ENCODE measurements around the gene SHISA6.
"Not testable (repeated sequence)": the region's sequence is repeated elsewhere in the genome, so short reads cannot be mapped to it uniquely, and the experiment has no call there.

SHISA6 gene

DNA sequence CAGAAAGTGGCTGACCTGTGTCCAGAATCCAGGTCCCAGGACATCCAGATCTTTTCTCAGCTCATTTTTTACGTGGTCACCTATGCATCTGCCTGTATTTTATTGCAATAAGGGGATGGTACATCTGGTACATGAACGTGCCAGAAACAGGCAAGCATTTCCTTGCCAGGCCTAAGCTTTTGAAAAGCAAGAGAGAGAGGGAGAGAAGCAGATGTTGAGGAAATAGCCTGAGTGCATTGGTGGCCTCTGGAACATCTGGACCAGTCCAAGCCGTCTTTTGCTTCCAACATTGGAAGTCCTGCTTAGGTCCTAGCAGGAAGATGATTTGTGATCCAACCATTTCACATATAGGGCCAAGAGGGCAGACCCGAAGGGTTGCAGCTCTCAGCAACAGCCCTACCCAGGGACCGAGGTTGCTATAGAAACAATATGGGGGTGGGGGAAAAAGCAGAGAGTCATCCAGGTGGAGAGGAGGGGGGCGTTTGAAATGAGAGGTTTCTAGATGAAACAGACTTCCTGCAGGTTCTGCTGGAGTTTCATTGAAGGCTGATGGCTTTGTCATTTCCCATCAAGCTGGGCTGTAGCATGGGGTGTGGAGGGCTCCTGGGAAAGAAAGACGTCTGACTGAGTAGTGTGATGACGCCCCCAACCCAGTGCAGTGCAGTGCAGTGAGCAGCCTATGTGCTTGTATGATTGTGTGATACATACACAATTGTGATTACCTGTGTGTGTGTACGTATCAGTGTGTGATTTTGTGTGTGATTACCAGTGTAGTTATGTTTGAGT, 61.6 kb downstream of the SHISA6 start:
- DNase-seq (ENCODE audit: low spot score) (no peak), FAIRE-seq (no peak)

DNA sequence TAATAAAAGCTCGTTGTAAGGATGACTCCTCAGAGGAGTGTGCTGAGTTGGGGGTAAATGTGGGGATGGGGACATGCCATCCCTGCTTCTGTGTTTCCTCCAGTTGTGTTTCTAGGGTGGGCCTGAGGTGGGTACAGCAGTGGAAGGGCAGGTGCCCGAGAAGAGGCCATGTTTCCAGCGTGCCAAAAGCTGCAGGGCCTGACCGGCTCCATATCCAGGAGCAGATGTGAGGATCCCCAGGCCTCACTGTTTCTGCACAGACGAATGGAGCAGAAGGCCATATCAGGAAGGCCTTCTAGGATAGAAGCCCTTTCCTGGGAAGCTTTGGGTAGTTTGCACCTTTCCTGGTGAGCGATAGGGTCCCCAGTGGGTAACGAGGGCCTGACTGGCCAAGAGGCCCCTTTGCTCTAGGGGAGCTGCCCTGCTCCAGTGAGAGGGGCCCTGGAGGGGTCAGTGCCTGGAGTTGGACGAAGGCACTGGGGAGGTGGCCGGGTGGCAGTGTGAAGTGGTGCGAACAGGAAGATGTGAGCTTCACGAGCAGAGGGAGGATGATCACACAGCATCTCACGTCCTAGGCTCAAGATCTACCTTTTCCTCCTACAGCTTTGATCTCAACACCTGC, 62.9 kb downstream of the SHISA6 start:
- FAIRE-seq: no peak

DNA sequence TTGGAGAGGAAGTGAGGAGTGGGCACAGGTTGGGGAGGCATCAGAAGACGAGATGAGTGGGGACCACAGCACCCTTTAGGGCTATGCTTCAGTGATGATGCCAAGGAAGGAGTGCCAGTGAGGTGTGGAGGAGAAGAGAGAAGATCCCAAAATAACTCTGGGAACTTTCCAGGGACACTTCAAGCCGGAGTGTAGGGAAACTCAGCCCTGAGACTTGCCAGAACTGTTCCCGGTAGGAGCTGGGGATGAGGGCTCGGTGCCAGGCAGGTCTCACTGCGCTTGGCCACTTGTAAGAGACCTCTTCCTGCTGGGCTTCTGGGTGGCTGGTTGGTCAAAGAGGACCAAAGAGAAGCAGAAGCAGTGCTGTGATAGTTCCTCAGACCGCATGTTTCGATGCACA, 63.6 kb downstream of the SHISA6 start:
- DNase-seq (ENCODE audit: low spot score): no peak
- no peak for FAIRE-seq

More for the DNA sequence above, 62.9 kb downstream of the SHISA6 start:
- no peak for DNase-seq (ENCODE audit: low spot score)

DNA sequence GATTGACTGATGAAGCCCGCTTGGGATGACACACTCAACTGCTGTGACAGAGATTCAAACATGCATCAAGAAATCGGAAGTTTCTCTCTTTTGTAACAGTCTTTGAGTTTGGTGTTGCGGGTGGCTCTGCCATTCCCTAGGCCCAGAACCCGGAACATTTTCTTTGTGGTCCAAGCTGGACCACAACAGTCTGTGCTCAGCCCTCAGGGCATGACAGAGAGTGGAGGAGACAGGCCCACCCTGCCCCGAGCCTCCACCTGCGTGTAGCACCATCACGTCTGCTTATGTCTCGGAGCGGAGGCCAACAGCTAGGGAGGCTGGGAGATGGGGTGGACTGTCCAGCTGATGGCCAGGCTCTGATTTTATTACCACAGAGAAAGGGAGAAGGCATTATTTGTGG, 64.5 kb downstream of the SHISA6 start:
- DNase-seq (ENCODE audit: low spot score): no peak
- no peak for FAIRE-seq

DNA sequence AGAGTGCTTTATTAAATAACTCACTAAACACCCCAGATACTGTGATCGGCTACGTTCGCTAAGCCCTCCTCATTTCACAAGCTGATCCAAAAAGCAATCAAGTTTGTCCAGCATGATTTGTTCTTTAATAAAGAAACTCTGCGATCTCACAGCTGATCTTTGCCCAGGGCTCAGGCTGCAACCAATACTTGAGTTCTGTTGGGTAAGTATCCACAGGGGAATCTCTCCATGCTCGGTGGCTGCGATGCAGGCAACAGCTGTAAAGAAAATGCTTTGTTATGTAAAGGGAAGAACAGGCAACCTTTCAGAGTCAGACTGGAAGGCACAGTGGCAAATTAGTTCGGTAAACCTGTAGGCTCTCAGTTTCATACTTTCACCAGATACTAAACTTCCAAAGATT, 67.5 kb downstream of the SHISA6 start:
- no peak for DNase-seq (ENCODE audit: low spot score)
- FAIRE-seq: no peak

DNA sequence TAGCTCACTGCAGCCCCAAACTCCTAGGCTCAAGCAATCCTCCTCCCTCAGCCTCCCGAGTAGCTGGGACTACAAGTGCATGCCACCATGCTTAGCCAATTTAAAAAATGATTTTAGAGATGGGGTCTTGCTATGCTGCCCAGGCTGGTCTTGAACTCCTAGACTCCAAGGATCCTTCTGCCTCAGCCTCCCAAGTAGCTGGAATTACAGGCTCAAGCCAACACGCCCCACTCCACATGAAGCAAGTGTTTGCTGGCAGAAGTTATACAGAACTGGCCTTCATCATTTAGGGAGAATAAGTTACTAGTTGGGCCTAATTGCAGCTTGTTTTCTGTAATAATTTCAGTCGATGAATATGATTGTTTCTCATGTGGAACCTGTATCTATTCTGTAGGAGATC, 68.0 kb downstream of the SHISA6 start:
- DNase-seq (ENCODE audit: low spot score) (no peak), FAIRE-seq (no peak)

DNA sequence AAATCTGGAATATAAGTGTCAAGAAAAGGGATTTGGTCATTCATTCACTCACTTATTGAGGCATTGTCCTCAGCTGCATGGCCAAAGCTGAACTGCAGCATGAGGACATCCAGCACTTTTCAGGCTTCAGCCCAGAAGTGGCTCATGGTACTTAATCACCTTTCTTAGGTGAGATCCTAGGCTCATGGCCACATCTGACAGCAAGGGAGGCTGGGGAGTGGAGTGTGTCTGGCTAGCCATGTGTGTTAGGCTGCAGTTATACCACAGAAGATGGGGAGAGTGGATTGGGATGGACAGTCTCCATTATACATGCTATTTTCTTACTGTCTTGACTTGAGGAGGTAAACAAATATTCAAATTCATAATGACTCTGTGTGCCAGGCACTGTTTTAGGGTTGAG, 68.8 kb downstream of the SHISA6 start:
- no peak for FAIRE-seq
- no peak for DNase-seq (ENCODE audit: low spot score)

DNA sequence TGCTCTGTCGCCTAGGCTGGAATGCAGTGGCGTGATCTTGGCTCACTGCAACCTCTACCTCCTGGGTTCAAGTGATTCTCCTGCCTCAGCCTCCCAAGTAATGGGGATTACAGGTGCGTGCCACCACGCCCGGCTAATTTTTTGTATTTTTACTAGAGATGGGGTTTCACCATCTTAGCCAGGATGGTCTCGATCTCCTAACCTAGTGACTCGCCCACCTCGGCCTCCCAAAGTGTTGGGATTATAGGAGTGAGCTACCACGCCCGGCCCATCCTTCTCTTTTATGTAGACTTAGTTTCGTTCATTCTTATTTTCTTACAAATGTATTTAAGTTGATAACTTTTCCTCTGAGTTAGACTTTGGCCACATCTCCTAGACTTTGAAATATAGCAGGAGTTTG, 75.4 kb downstream of the SHISA6 start:
- not testable (repeated sequence) for FAIRE-seq; DNase-seq (ENCODE audit: low spot score)

DNA sequence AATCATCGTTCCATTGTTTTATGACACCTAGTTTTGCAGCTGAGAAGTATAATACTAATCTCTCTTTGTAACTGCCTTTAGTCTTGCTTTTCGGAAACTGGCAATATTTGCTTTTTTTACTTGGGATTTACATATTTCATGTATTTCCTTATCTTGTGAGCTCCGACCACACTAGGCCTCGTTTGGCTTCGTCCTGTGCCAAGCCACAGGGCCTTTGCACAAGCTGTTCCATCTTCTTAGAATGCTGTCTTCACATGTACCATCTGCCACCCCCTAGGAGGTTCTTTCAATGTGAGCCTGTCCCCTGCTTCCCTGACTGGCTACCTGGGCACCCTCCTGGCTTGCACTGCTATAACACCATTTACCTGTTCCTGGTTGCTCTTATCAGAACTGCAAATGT, 77.2 kb downstream of the SHISA6 start:
- DNase-seq (ENCODE audit: low spot score) (no peak), FAIRE-seq (no peak)

DNA sequence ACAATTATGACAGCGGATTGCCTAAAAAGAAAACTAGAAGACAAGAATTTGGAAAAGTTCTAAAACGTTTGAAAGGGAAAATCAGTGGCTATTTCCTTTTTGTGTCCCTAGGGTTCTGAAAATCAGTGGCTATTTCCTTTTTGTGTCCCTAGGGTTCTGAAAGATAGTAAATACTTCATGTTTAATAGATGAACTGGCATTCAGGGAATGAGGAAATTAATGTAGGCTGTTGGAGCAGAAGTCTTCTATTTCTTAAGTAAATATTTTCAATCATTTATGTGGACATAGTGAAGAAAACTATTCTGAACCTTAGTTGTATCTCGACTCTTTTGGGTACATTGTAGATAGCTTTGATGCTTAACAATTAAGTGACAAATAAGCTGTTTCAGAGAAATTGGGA, 78.9 kb downstream of the SHISA6 start:
- no peak for FAIRE-seq
- DNase-seq (ENCODE audit: low spot score): no peak

DNA sequence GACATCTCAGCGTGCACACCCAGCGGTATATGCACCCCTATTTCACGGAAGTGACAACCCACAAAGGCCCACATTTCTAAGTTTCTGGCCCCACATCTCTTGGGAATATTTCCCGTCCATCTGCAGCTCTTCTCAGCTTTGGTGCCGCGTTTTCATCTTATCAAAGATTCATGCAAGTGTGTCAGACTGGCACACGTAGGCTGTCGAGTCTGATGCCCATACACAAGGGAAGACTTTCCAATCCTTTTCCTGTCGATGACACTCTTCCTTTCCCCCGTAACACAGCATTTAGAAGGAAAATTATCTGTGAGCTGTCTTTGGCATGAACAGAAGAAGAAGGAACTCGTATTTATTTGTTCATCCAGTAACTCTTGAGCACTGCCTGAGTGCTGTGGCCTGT, 83.0 kb downstream of the SHISA6 start:
- DNase-seq (ENCODE audit: low spot score): no peak
- no peak for FAIRE-seq

DNA sequence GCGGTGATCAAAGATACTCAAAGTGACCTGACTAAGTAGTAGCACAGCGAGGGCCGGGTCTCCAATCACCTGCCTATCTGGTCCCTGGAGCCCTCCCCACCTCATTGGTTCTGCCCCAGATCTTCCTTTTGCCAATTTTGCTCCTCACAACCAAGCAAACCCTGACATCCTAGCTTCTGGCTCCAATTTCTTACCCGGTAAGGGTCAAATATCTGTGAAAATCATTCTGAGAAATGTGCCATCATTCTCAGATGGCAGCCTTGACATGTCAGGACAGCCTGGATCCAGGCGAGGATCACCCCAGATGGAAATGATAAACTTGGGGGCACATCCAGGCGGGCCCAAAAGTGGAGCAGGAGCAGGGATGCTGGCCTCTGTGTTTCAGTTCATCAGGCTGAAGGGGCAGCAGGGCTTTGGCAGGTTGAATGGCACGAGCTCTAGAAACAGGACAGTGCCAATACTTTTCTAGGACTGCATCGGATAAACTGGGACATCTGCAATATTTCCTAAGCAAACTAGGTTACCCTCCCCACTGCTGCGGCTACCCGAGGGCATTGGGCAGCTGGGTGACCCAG, 83.9 kb downstream of the SHISA6 start:
- no peak for FAIRE-seq
- DNase-seq (ENCODE audit: low spot score): no peak

DNA sequence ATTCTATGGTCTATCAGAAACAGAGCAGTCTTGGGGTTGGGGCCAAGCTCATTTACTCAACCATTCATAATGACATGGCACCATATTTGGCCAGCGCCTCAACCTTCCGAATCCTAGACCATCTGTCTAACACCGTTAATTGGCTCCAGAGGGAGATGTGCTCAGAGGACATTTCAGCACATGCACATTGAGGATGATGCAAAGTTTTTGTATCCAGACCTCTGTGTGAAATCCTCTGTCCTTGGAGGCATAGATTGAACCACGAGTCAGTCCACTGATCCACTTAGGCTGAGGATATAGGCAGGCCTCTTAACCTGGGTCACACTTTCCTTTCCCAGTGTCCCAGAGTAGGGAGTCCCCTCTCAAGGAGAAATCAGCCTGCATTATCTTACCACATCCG, 85.5 kb downstream of the SHISA6 start:
- no peak for DNase-seq (ENCODE audit: low spot score)
- no peak for FAIRE-seq

DNA sequence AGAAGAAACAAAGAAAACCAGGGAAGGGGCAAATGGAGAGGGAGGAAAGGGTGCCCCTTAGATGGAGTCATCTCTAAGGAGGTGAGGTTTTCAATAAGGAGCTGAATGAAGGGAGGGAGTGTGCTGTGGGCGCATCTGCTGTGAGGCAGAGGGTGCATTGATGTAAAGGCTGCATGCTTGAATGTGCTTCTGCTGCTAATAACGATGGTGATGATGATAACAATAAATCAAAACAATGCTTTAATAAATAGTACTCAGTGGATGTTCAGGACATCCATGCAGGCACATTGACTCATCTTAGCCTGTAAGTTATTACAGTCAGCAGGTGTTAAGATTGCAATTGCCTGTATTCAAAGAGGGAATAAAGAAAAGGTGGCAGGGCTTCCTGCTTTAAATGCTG, 87.8 kb downstream of the SHISA6 start:
- FAIRE-seq: no peak
- no peak for DNase-seq (ENCODE audit: low spot score)

DNA sequence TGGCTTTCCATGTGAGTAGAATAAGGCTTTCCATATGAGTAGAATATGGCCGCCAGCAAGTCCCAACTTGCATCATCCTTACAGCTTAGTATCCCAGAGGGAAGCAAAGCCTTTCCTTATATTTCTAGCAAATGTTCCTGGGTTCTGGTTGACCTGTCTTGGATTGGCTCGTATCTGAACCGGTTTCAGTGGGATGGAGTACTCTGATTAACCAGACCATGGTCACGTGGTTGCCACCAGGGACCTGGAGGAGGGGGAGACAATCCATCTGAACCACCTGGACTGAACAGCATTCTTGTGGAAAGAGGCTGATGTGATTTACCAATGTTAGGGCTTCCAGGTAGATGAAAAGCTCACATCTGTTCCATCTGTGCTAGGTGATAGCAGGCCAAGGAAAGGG, 89.0 kb downstream of the SHISA6 start:
- DNase-seq (ENCODE audit: low spot score): no peak

DNA sequence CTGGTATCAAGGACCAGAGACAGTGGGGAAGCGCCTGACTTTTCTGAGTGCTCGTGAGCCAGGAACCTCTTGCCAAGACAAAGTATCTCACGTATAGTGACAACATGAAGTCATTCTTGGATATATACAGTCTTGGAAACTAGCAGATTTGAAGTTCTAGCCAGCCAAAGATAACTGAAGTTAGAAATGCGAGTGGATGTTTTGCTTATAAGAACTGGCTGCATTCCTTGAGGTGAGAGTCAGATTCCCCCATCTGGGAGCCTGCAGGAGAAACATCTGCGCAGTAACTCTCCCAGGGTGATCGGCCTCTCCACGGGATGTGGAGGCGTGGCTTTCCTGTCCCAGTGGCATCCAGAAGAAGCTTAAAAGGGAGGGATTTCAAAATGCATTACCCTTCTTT, 89.8 kb downstream of the SHISA6 start:
- DNase-seq (ENCODE audit: low spot score): no peak
- no peak for FAIRE-seq

More for the DNA sequence above, 89.0 kb downstream of the SHISA6 start:
- FAIRE-seq: no peak

DNA sequence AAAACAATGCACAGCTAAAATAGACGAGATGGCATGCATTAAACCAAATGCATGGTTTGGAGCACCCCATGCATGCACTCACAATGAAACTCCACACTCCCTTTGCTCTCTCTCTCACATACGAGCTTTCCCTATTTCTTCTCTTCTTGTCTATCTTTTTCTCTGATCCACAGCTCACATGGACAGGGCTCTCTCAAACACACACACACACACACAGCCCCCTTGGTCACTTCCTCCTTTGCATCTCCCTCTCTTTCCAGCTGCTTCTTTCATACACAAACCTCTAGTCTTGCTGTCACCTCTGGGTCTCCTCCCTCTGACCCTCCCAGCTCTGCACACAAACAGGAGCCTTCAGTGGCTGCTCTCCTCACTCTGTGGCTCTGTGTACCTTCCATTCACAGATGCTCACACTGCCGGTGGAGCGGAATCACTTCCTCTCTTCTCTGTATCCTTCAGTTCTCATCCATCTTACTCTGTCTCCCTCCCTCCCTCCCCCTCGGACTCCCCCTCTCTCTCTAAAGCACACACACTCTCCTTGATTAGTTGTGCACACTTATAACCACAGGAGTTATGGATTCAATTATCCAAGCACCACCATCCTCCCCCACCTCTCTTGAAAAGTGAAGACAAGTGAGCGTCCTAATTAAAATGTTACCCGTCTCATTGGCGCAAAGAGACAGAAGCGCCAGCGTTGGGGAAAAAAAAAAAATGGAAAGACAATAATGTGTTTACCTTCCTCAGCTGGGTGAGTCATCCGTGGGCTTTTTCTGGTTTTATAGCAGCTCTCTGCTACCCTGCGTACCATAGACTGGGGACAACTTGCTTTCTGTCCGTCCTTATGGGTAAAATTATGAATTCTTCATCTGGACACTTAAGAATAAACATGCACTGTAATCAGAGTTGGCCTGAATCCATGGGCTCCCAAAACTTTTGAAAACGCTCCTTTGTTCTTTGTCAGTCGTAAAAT, 90.8 kb downstream of the SHISA6 start:
- no peak for DNase-seq (ENCODE audit: low spot score)

DNA sequence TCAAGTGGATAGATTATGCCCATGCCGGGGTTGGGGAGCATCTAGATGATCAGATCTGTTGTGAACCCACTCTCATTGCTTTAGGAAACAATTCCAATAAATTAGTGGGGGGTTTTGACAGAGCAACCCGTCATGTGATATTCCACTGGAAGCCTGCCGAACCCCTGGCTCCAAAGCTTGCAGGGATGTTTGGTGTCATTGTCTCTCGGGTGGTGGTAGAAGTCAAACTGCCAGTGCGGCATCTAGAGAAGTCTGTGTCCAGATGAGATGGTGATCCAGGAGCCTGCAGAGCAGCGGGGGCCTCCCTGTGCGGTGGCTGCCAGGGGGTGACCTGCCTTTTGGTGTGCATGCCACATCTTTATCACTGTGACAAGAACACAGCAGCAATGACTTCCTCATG, 91.7 kb downstream of the SHISA6 start:
- DNase-seq (ENCODE audit: low spot score) (no peak), FAIRE-seq (no peak)

More for the DNA sequence above, 90.8 kb downstream of the SHISA6 start:
- FAIRE-seq: no peak

DNA sequence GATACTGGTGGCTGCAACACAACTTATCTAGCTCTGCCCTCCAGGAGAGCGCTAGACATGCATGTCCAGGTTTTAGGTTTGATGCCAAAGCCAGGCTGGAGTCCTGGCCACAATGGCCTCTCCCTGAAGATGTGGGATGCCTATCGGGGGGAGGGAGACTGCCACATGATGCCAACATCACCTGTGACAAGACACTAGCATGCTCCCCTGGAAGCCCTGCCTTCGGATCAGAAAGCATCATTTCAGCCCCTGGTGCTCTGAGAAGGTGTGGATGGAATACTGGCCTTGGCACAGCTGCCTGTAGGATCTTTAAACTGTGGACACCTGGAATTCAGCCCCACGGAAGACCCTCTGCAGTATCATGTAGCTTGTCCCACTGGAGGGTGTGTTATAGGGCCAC, 93.5 kb downstream of the SHISA6 start:
- no peak for FAIRE-seq
- DNase-seq (ENCODE audit: low spot score): no peak

DNA sequence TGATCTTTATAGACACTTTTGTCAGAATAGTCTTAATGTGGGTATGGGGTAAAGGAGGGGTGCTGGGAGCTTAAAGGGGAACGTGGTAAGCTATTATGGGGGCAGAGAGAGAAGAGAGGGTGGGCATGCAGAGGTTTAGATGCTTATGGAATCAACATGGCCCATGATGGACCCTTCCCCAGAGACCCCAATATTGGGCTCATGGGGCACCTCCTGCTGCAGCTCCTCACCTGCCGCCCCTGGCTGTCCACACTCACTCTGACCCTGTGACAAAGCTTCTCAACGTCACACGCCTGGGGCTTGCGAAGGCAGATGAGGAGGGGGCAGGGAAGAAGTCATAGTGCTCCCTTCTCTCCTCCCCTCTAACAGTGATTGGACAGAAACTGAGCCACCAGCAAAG, 95.3 kb downstream of the SHISA6 start:
- FAIRE-seq: no peak
- DNase-seq (ENCODE audit: low spot score): no peak

DNA sequence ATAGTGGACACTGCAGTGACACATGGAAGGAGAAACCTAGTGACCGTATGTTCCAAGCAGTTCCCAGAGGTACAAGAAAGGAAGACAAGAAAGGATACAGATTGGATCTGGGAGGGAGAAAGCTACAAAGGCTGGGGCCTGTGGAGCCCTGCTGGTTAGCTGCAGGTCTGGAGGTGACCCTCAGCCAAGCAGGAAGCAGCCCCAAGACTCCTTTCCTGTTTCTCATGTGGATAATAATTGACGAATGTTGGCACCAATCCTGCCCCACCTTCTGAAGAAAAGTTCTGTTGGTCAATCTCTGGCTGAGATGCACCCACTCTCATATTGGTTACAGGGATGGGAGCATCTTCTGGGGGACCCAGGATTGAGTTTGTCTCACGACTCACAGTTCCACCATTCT, 99.8 kb downstream of the SHISA6 start:
- no peak for DNase-seq (ENCODE audit: low spot score)
- no peak for FAIRE-seq

DNA sequence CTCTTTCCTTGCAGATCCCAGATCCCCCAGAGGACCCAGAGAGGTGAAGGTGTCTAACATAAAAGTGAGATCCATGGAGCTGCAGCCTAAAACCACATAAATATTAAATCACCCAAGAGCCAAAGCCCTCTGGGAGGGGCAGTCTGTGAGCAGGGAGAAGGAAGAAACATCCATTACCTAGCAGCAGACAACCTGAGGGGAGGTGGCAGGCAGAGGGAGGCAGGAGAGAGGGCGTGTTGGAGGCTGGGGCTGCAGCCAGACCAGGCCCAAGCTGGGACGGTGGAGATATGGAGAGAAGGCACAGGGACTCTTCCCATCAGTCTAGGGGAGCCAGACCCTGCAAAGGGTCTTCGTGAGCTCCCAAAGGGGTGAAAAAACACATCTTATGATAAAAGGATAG, 101.1 kb downstream of the SHISA6 start:
- no peak for DNase-seq (ENCODE audit: low spot score)
- FAIRE-seq: no peak
